ENCODE results near the gene TRPC4AP.

Gene TRPC4AP

GRCh38 chr20:34989670-34990069 is 102.9 kb downstream of the TRPC4AP start:
- DNase-seq (ENCODE audit: low read depth in 4 of 4, low spot score in 1 of 4), result no peak

- DNase-seq (ENCODE audit: low read depth in 4 of 4, low spot score in 1 of 4), result no peak
These were observed 103.5 kb downstream of the TRPC4AP start for GRCh38 chr20:34989118-34989517.

GRCh38 chr20:34988191-34988540 is 104.4 kb downstream of the TRPC4AP start:
- DNase-seq (ENCODE audit: low read depth in 4 of 4, low spot score in 1 of 4), result no peak

- no peak for DNase-seq (ENCODE audit: low read depth in 4 of 4, low spot score in 1 of 4)
These were observed 105.1 kb downstream of the TRPC4AP start for GRCh38 chr20:34987288-34988190.

GRCh38 chr20:34986311-34987287 is 106.0 kb downstream of the TRPC4AP start:
- DNase-seq (ENCODE audit: low read depth in 4 of 4, low spot score in 1 of 4), result no peak

GRCh38 chr20:34985461-34986310 is 106.9 kb downstream of the TRPC4AP start:
- no peak for DNase-seq (ENCODE audit: low read depth in 4 of 4, low spot score in 1 of 4)

GRCh38 chr20:34984756-34985261 is 107.8 kb downstream of the TRPC4AP start:
- no peak for DNase-seq (ENCODE audit: low read depth in 4 of 4, low spot score in 1 of 4)

- DNase-seq (ENCODE audit: low read depth in 4 of 4, low spot score in 1 of 4), result no peak
These were observed 108.4 kb downstream of the TRPC4AP start for GRCh38 chr20:34983995-34984735.

GRCh38 chr20:34983089-34983820 is 109.4 kb downstream of the TRPC4AP start:
- DNase-seq (ENCODE audit: low read depth in 4 of 4, low spot score in 1 of 4), result no peak

- DNase-seq (ENCODE audit: low read depth in 4 of 4, low spot score in 1 of 4), result no peak
These were observed 110.1 kb downstream of the TRPC4AP start for GRCh38 chr20:34982270-34983088.

GRCh38 chr20:34980543-34981233 is 111.9 kb downstream of the TRPC4AP start:
- DNase-seq (ENCODE audit: low read depth in 4 of 4, low spot score in 1 of 4), result no peak

GRCh38 chr20:34979366-34980153 is 113.0 kb downstream of the TRPC4AP start:
- DNase-seq (ENCODE audit: low read depth in 4 of 4, low spot score in 1 of 4), result peak in 1 of 4 experiments; percentile 10

- no peak for DNase-seq (ENCODE audit: low read depth in 4 of 4, low spot score in 1 of 4)
These were observed 114.4 kb downstream of the TRPC4AP start for GRCh38 chr20:34978092-34978744.

- DNase-seq (ENCODE audit: low read depth in 4 of 4, low spot score in 1 of 4), result no peak
These were observed 115.1 kb downstream of the TRPC4AP start for GRCh38 chr20:34977365-34978091.

GRCh38 chr20:34976286-34976685 is 116.3 kb downstream of the TRPC4AP start:
- no peak for DNase-seq (ENCODE audit: low read depth in 4 of 4, low spot score in 1 of 4)

GRCh38 chr20:34974246-34974645 is 118.4 kb downstream of the TRPC4AP start:
- DNase-seq (ENCODE audit: low read depth in 4 of 4, low spot score in 1 of 4), result no peak
